GM18858 (cell line): ENCODE data around the gene EMC8.

Experiments used
- ATAC-seq: cut with Tn5 transposase; IDR thresholded peaks from one replicate; pipeline ENCODE4 v1.9.1; 2021; ENCODE audit not compliant: unreplicated experiment

Gene EMC8

GRCh38 chr16:85788819-85789218 is 10.5 kb downstream of the EMC8 start:
- ATAC-seq, result no peak

GRCh38 chr16:85785927-85786326 is 13.4 kb downstream of the EMC8 start:
- no peak for ATAC-seq

DNA sequence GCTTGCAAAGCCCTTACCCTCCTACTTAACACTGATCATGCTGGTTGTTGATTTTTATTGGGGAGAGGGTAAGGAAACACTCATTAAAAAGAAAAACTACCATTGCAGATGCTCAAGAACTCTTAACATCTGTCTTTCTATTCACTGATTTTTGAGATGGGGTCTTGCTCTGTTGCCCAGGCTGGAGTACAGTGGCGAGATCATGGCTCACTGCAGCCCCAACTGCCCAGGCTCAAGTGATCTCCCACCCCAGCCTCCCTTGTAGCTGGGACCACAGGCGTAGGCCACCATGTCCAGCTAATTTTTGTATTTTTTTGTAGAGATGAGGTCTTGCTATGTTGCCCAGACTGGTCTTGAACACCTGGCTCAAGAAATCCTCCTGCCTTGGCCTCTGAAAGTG is 14.5 kb downstream of the EMC8 start:
- ATAC-seq, result no peak

DNA sequence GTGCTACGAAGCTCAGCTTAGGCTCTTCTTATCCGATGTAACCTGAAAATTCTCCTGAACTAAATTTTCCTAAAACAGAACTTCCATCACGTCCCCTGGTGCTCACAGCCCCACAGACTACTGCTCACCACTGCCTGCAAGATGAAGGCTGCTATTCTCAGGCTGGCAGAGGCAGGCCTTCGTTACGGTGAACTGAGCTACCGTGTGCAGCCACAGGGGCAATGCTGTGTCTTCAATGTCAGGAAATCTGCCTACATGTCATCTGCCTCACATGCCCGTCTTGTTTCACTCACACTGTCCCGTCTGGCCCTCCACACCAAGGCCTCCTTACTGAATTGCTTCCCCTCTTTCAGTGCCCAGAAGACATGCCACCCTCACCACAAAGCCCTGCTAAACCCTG is 15.9 kb downstream of the EMC8 start:
- ATAC-seq, result no peak

DNA sequence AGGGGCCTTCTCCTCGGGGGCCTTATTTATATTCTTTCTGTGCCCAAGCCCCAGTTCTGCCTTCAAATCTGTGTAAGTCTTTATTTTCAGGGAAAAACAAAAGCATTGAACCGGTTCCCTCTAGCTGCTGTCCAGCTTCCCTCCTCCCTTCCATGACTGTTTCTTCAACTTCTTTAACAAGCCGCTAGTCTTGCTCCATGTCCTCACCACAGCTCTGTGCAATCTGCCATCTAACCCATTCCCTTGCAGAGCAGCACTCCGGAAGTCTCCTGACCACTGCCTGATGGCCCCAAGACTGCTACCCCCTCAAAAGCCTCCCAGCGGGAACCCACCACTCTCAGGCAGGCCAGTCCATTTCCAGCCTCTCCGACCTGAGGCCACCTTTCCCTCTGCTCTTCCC is 16.9 kb downstream of the EMC8 start:
- ATAC-seq, result no peak

GRCh38 chr16:85781695-85782370 is 17.5 kb downstream of the EMC8 start:
- no peak for ATAC-seq

GRCh38 chr16:85781156-85781555 is 18.2 kb downstream of the EMC8 start:
- ATAC-seq, result no peak

- ATAC-seq, result no peak
These were observed 19.1 kb downstream of the EMC8 start for GRCh38 chr16:85780281-85780680.

GRCh38 chr16:85778873-85779272 is 20.5 kb downstream of the EMC8 start:
- no peak for ATAC-seq

DNA sequence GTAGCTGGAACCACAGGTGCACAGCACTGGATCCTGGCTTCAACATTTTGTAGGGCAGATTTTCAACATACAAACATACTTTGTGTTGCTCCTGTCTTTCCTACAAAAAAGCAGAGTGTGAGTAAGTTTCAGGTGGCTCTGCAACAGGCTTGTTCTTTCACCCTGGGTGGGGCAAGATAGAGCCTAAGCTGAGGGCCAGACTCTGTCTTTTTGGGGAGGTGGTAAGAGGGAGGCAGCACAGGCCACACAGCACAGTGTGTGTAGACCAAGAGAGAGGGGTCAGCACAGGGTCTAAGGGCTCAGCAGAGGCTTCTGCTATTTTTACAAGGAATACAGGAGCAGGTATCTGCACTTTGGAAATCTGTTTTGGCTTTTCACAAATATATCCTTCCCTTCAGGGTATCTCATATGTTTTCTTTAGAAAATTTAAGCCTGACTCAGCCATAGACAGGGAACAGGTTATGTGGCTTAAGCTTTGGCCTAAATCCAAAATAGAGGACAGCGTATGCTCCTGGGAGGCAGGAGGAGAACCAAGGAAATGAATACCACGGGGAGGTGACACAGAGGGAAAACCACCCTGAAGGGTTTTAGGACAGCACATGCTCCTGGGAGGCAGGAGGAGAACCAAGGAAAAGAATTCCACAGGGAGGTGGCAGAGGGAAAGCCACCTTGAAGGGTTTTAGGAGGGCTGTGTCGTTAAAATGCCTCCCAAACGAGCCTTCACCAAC is 21.6 kb downstream of the EMC8 start:
- no peak for ATAC-seq

DNA sequence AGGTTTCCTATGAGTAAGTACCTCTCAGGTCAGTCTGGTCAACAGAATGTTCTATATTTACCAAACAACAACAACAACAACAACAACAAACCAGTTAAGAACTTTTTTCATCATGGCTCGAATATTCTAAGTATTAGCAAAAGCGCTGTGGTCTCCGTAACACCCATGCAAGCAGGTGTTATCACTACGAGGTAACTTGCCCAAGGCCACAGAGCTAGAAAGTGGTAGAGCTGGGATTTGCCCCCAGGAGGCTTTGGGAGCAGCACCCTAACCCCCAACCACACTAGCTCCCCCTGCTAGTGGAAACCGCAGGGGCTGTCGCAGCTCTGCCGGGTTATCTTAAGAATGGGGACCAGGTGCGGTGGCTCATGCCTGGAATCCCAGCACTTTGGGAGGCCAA is 24.5 kb downstream of the EMC8 start:
- ATAC-seq, result no peak

DNA sequence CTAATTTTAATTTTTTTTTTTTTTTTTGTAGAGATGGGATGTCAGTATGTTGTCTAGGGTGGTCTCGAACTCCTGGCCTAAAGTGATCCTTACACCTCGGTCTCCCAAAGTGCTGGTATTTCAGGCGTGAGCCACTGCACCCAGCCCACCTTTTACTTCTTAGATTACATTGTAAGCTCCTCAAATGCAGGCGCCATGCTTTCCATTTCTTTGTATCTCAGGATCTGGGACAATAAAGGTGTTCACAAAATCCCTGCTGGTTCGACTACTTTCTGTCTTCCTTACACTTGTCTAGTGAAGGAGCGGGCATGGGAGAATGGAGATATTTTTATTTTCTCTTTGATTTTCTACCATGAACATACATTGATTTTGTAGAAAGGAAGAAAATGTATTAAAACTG is 25.2 kb downstream of the EMC8 start:
- ATAC-seq, result no peak

DNA sequence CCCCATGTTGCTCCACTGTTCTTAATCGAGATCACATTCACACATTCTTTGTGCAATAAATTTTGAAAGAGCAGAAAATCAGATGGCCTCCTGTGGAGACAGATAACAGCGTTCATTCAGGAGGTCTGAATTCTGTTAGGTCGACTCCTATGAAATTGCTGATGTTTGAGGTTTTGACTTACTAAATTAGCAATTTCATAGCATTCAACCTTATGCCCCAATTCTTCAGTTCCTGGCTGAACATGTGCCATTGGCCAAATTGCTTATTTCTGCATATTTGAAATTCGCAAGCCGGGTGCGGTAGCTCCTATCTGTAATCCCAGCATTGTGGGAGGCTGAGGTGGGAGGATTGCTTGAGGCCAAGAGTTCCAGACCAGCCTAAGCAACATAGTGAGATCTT is 26.3 kb downstream of the EMC8 start:
- no peak for ATAC-seq

DNA sequence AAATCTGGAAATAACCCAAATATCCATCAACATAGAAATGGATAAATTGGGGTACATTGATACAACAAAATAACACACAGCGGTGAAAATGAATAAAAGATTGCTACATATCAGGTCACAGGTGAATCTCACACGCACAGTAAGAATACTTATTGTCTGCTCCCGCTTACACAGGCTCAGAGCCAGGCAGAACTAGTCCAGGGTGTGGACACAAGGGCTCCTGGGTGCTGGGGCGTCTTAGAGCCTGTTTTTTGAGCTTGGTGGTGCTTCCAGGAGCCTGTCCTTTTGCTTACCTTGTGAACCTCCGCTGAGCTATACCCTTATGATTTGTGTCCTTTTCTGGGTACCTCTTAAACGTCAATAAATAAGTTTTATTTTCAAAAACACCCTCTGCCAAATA is 28.6 kb downstream of the EMC8 start:
- ATAC-seq, result no peak

DNA sequence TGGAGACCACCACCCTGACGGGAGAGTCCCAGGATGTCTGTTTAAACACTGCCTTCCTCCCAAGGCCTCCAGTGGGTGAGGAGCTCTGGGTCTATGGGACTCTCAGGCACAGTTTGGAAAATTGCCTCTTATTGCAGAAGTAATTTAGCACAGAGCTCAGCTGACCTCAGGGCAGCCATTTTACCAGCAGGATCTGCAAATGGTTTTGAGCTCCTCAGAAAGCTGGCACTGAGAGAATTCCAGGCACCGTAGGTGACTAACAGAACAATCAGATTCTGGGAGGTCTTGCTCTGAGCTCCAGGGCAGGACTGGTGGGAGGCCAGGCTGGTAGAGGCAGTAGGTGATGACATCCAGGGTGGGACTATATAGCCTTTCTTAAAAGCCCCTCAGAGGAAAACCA is 31.1 kb downstream of the EMC8 start:
- no peak for ATAC-seq

- no peak for ATAC-seq
These were observed 31.8 kb downstream of the EMC8 start for GRCh38 chr16:85767531-85767930.

DNA sequence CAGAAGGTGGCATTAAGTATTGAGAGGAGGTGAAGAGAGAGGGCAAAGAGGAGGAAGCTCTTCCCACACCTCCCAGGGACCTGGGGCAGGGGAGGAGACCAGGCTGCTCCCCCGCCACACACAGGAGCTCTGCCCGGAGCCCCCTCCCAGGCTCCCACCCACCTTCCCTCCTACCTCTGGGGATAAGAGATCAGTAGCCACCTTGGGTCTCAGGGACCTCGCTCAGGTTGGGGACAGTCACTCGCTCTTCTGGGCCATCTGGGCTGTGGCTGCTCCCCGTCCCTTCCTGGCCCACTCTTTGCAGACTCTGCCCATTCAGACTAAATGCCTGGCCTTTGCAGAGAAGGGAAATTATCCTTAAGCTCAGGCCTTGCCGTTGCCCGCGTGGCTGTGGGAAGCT is 33.6 kb downstream of the EMC8 start:
- ATAC-seq, result no peak

DNA sequence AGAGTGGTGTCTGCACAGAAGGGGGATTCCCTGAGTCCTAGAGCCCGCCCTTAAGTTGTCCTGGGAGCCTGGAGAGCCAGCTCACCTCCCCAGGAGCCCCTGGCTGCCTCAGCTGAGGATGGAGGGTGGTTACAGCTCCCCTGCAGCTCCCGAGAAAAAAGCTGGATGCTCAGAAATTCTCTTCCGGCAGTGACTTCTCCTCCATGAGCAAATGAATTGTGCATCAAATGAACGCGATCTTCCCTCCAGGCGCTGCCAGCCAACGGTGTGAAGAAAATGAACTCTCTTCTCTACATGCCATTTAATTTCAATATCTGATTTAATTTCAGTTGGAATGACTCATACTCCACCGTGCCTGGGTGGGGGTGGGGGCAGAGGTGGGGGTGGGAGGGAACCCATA is 34.1 kb downstream of the EMC8 start:
- no peak for ATAC-seq

DNA sequence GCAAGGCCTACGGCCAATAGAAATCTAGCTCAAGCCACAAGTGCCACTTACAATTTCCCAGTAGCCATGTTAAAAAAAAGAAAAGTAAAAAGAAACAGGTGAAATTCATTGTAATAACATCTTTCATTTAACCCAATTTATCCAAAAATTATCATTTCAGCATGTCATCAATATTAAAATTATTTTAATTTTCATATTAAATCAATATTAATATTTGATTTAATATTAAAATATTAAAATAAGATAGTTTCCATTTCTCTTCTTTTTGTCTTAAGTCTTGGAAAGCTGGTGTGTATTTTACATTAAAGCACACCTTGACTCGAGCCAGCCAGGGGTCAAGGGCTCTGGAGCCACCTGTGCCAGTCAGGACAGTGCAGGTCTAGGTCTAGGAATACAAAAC is 35.7 kb downstream of the EMC8 start:
- ATAC-seq, result no peak

DNA sequence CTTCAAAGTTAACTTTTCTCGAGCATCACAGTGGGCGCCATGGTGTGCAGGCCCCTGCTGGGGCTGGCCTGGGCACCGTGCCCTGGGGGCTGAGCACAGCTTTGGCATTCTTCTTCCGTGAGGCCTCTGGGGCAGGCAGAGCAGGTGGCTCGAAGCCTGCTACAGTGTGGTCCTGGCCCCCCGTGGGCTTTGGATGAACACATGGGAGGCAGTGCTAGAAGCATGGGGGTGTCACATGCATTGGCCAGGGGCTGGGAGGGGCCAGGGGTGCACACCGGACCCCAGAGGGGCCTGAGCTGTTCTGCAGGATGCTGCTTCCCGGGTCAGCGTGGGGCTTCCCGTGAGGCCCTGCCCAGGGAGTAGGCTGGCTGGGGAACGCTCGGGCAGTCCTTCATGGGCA is 36.4 kb downstream of the EMC8 start:
- no peak for ATAC-seq

DNA sequence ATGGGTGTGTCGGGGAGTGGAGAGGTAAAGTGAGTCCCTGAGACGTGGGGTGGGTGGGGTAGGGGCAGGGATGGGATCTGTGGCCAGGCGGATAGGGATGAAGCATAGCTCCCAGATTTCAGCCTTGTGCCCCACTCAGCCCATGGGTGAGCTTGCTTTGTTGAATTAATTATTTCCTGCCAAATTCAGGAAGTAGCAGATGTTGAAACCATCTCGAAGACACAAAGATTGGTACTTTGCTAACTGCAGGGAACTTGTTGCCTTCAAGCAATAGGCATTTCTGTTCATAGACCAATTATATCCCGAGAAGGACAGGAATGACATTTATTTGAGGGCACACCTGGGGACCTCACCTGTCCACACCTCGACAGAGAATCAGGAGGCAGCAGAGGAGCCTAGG is 37.5 kb downstream of the EMC8 start:
- no peak for ATAC-seq

GRCh38 chr16:85759631-85760419 is 39.5 kb downstream of the EMC8 start:
- ATAC-seq, result no peak
